A172 (cell line): ENCODE data around the gene HOXB3. TPM values are rescaled to one million over a fixed set of nuclear protein-coding genes. Genes with fewer than 3 reads are reported as not detected.

Experiments used
- DNase-seq: peaks from one replicate; pipeline ENCODE4 v3.0.0-alpha.2; 2015; ENCODE audit warnings: low spot score
- total RNA-seq: library from RNA; depleted of rRNA; stranded (reverse); fragments of >200 nt; shearing (Covaris generic); gene quantifications from 2 replicates; pipeline ENCODE4 v1.2.3, GENCODE V29; 2014; rRNA removed

Gene HOXB3
- total RNA-seq, 1 experiment from 2014 or later = 20.1 TPM

GRCh38 chr17:48500435-48501426, 89.3 kb downstream of the HOXB3 start:
- no peak for DNase-seq

GRCh38 chr17:48499735-48500434, 90.2 kb downstream of the HOXB3 start:
- no peak for DNase-seq

GRCh38 chr17:48499248-48499647, 90.8 kb downstream of the HOXB3 start:
- DNase-seq = peak; percentile 80

Other genes starting within 250 kb of the HOXB3 start
- 2.6 TPM in 1 of 2 replicates, not detected in the other for gene SKAP1, start 160.0 kb downstream of the HOXB3 start, total RNA-seq
- not detected in 2 replicates for gene HOXB1, start 59.2 kb downstream of the HOXB3 start, total RNA-seq
- 27.0 and 30.6 TPM in 2 replicates for gene HOXB2, start 45.1 kb downstream of the HOXB3 start, total RNA-seq
- 5.1 and 6.3 TPM in 2 replicates for gene HOXB4, start 11.9 kb downstream of the HOXB3 start, total RNA-seq
- 2.0 and 2.4 TPM in 2 replicates for gene HOXB5, start 3.5 kb upstream of the HOXB3 start, total RNA-seq
- gene HOXB6, start 14.7 kb upstream of the HOXB3 start, total RNA-seq = 40.2 and 58.7 TPM in 2 replicates
- gene HOXB7, start 20.8 kb upstream of the HOXB3 start, total RNA-seq = 22.4 and 24.7 TPM in 2 replicates
- gene HOXB8, start 25.1 kb upstream of the HOXB3 start, total RNA-seq = 34.8 and 56.0 TPM in 2 replicates
- 6.2 and 8.3 TPM in 2 replicates for gene HOXB9, start 36.1 kb upstream of the HOXB3 start, total RNA-seq
- not detected in 2 replicates for gene PRAC1, start 132.3 kb upstream of the HOXB3 start, total RNA-seq
- not detected in 2 replicates for gene PRAC2, start 132.9 kb upstream of the HOXB3 start, total RNA-seq
- gene HOXB13, start 138.5 kb upstream of the HOXB3 start, total RNA-seq = 1.2 and 2.2 TPM in 2 replicates
- gene TTLL6, start 227.0 kb upstream of the HOXB3 start, total RNA-seq = 0.02 TPM in 1 of 2 replicates, not detected in the other
- 50.3 and 78.4 TPM in 2 replicates for gene CALCOCO2, start 240.8 kb upstream of the HOXB3 start, total RNA-seq